ENCODE data around the gene GTF3C4.

GRCh38 chr9:132739710-132740310 lies 69.5 kb downstream of the GTF3C4 start:
- TF ChIP-seq POLR2A (IDR thresholded peaks at IDR 0.05) (no peak), CTCF (IDR thresholded peaks at IDR 0.05) (no peak)
